OCI-LY3 (cell line): ENCODE results near the gene TIMP3.
"Not testable (repeated sequence)": the region's sequence is repeated elsewhere in the genome, so short reads cannot be mapped to it uniquely, and the experiment has no call there.

Experiments
- H2AFZ ChIP-seq: fragments of 200-600, 300-600 bp; shearing (Covaris generic); 2 replicates; pipeline ENCODE4 v1.6.0; 2014; ENCODE audit warnings: antibody characterized with exemption, low read depth, low read length
- H3K27ac ChIP-seq: fragments of 200-600, 300-600 bp; sonication (generic); 2 replicates; pipeline ENCODE4 v1.5.1; 2014; ENCODE audit warnings: mild to moderate bottlenecking, low read length, moderate library complexity, mixed read lengths
- H3K27me3 ChIP-seq: fragments of 200-600, 300-600 bp; sonication (generic); 2 replicates; pipeline ENCODE4 v1.6.1; 2014; ENCODE audit warnings: low read depth, low read length, mixed read lengths
- H3K36me3 ChIP-seq: fragments of 200-600, 300-600 bp; sonication (generic); replicated peaks from 2 replicates; pipeline ENCODE3; 2014; ENCODE audit warnings: low read depth, low read length, mixed read lengths
- H3K4me1 ChIP-seq: fragments of 300-600, 200-600 bp; sonication (generic); 2 replicates; pipeline ENCODE4 v1.6.1; 2014; ENCODE audit warnings: low read length, mixed read lengths
- H3K4me2 ChIP-seq: fragments of 200-600, 300-600 bp; sonication (generic); 2 replicates; pipeline ENCODE4 v1.6.1; 2014; ENCODE audit warnings: low read length, mixed read lengths
- H3K4me3 ChIP-seq: fragments of 300-600, 200-600 bp; sonication (generic); 2 replicates; pipeline ENCODE4 v1.5.1; 2014; ENCODE audit warnings: antibody characterized with exemption, mild to moderate bottlenecking, low read length, moderate library complexity
- H3K79me2 ChIP-seq: fragments of 300-600, 200-600 bp; shearing (Covaris generic); 2 replicates; pipeline ENCODE4 v1.6.1; 2014; ENCODE audit warnings: mild to moderate bottlenecking, low read length, mixed read lengths
- H3K9ac ChIP-seq: fragments of 300-600, 200-600 bp; shearing (Covaris generic); 2 replicates; pipeline ENCODE4 v1.6.0; 2014; ENCODE audit warnings: mild to moderate bottlenecking, low read length, moderate library complexity
- H3K9me3 ChIP-seq: fragments of 200-600, 300-600 bp; shearing (Covaris generic); 2 replicates; pipeline ENCODE4 v1.6.1; 2014; ENCODE audit warnings: low read length, mixed read lengths; ENCODE audit not compliant: insufficient read depth
- H4K20me1 ChIP-seq: fragments of 200-600, 300-600 bp; sonication (generic); 2 replicates; pipeline ENCODE4 v1.6.1; 2016; ENCODE audit warnings: low read length, mixed read lengths; ENCODE audit not compliant: insufficient read depth
- CTCF ChIP-seq: fragments of 200-600, 300-600 bp; sonication (generic); IDR thresholded peaks from 2 replicates; pipeline ENCODE4 v1.5.1; 2014; ENCODE audit warnings: antibody characterized with exemption, low read length, low read depth
- EZH2phosphoT487 ChIP-seq: fragments of 200-600 bp; shearing (Covaris generic); IDR thresholded peaks from 2 replicates; pipeline ENCODE4 v1.6.1; 2018; ENCODE audit warnings: antibody characterized with exemption, mixed run types, low read depth

Gene TIMP3

GRCh38 chr22:32870474-32870873 lies 69.0 kb downstream of the TIMP3 start:
- no peaks in the 10 kb centered on the region for H3K36me3 ChIP-seq
- H3K27ac ChIP-seq: no peak overlapping the region
- no peak overlapping the region for H3K9ac ChIP-seq
- no peaks in the 10 kb centered on the region for H3K79me2 ChIP-seq
- H2AFZ ChIP-seq: no peak overlapping the region
- H3K4me1 ChIP-seq: no peaks in the 10 kb centered on the region
- no peak overlapping the region for H3K4me2 ChIP-seq
- no peak for TF ChIP-seq CTCF
- no peak for TF ChIP-seq EZH2phosphoT487
- H3K27me3 ChIP-seq: peaks cover 33% of the 10 kb centered on the region
- H4K20me1 ChIP-seq: no peaks in the 10 kb centered on the region
- no peak overlapping the region for H3K4me3 ChIP-seq
- no peaks in the 10 kb centered on the region for H3K9me3 ChIP-seq

- not testable (repeated sequence) for H3K36me3 ChIP-seq, H3K4me1 ChIP-seq, H3K79me2 ChIP-seq, H2AFZ ChIP-seq, H3K9me3 ChIP-seq, H3K4me2 ChIP-seq, H4K20me1 ChIP-seq, H3K27ac ChIP-seq, H3K4me3 ChIP-seq, H3K9ac ChIP-seq
- peaks cover 32% of the 10 kb centered on the region for H3K27me3 ChIP-seq
These were observed 72.1 kb downstream of the TIMP3 start for GRCh38 chr22:32873604-32874003.

- Histone ChIP-seq H4K20me1 (no peaks in the 10 kb centered on the region), H2AFZ (no peak overlapping the region), H3K4me2 (no peak overlapping the region), H3K4me3 (no peak overlapping the region), H3K4me1 (no peaks in the 10 kb centered on the region), H3K36me3 (no peaks in the 10 kb centered on the region), H3K79me2 (no peaks in the 10 kb centered on the region), H3K9me3 (no peaks in the 10 kb centered on the region), H3K9ac (no peak overlapping the region), H3K27ac (no peak overlapping the region), H3K27me3 (peaks cover 35% of the 10 kb centered on the region)
- TF ChIP-seq EZH2phosphoT487 (no peak), CTCF (no peak)
These were observed 72.9 kb downstream of the TIMP3 start for GRCh38 chr22:32874385-32874784.

- Histone ChIP-seq H3K79me2 (no peaks in the 10 kb centered on the region), H3K9ac (no peak overlapping the region), H3K4me2 (no peak overlapping the region), H3K27me3 (peaks cover 40% of the 10 kb centered on the region), H3K9me3 (no peaks in the 10 kb centered on the region), H4K20me1 (no peaks in the 10 kb centered on the region), H3K36me3 (no peaks in the 10 kb centered on the region), H3K4me3 (no peak overlapping the region), H3K27ac (no peak overlapping the region), H2AFZ (no peak overlapping the region), H3K4me1 (no peaks in the 10 kb centered on the region)
- TF ChIP-seq CTCF (no peak), EZH2phosphoT487 (no peak)
These were observed 73.5 kb downstream of the TIMP3 start for GRCh38 chr22:32874976-32875375.

- H3K9me3 ChIP-seq: no peaks in the 10 kb centered on the region
- no peak overlapping the region for H2AFZ ChIP-seq
- H3K4me1 ChIP-seq: no peaks in the 10 kb centered on the region
- H4K20me1 ChIP-seq: no peaks in the 10 kb centered on the region
- H3K79me2 ChIP-seq: no peaks in the 10 kb centered on the region
- no peaks in the 10 kb centered on the region for H3K36me3 ChIP-seq
- H3K9ac ChIP-seq: no peak overlapping the region
- H3K27ac ChIP-seq: no peak overlapping the region
- TF ChIP-seq CTCF (no peak), EZH2phosphoT487 (no peak)
- H3K4me2 ChIP-seq: no peak overlapping the region
- no peak overlapping the region for H3K4me3 ChIP-seq
- H3K27me3 ChIP-seq: peaks cover 32% of the 10 kb centered on the region
These were observed 75.0 kb downstream of the TIMP3 start for GRCh38 chr22:32876516-32876915.
